GM08714 (cell line): ENCODE measurements around the gene ZNF846.

Experiments used
- H3K4me3 ChIP-seq: fragments of 200-500 bp; sonication (Bioruptor generic); 2 replicates; pipeline ENCODE4 v1.5.1; 2014; ENCODE audit warnings: mild to moderate bottlenecking, low read length, inconsistent platforms
- ZNF274 ChIP-seq: IDR thresholded peaks from 2 replicates; pipeline ENCODE4 v1.6.1; 2012; ENCODE audit warnings: mild to moderate bottlenecking, low read depth, low read length

The ZNF846 gene

DNA sequence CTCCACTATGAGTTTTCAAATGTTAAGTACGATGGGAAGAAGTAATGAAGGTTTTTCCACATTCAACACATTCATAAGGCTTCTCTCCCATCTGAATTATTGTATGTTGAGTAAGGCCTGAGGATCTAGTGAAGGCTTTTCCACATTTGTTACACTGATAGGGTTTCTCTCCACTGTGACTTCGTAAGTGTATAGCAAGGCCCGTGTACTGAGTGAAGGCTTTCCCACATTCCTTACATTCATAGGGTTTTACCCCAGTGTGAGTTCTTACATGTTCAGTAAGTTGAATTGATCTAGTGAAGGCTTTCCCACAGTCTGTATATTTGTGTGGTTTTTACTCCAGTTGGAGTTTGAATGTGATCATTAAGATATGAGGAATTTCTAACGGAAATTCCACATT, 44.4 kb downstream of the ZNF846 start:
- H3K4me3 ChIP-seq: no peak overlapping the region
- no peak for TF ChIP-seq ZNF274

DNA sequence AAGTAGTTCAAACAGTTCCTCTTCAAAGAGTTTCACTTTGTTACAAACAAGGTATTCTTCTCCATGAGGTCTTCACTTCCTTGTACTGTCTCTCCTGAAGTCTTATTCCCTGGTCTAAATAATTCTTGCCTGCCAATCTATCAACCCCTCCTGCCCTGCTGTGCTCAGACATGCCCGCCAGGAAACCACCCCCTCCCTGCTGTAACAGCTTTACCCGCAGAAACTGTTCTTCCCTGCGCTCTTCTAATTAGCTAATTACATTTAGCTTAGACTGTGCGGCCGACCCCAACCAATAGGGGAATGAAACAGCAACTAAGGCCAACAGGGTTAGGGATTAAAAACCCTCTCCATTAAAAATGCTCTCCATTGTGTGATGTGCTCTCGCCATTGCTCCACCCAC, 46.7 kb downstream of the ZNF846 start:
- no peak overlapping the region for H3K4me3 ChIP-seq
- no peak for TF ChIP-seq ZNF274

DNA sequence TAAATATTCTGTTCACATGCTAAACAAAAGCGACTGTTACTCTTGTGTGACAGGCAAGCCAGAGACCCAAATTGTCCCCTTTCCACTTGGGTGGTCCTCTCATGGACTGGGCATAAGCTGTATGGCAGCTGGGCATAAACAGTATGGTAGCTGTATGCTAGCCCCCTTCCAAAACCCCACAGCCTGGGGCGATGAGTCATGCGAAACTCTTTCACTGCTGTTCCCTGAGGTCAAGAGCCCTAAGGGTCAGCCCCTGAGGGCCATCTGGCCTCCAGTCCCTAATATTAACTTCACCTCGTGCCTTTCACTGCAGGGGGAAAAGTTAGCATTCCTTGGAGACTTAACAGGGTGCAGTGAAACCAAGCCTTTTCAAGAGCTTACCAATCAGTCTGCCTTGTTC, 48.0 kb downstream of the ZNF846 start:
- no peak overlapping the region for H3K4me3 ChIP-seq
- no peak for TF ChIP-seq ZNF274

DNA sequence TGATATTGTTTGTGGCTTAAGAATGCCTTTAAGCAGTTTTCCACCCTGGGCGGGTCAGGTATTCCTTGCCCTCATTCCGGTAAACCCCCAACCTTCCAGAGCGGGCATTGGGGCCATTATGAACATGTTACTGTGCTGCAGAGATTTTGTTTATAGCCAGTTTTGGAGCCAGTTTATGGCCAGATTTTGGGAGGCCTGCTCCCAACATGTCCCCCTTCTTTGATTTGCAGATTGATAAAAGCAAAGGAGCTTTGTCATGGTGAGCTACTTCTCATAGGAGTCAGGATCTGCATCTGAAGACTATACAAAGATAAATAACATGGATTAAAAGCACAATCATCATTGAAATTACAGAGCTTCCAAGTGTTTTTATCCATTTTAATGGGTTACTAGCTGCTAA, 56.7 kb downstream of the ZNF846 start:
- TF ChIP-seq ZNF274: no peak
- H3K4me3 ChIP-seq: no peak overlapping the region

DNA sequence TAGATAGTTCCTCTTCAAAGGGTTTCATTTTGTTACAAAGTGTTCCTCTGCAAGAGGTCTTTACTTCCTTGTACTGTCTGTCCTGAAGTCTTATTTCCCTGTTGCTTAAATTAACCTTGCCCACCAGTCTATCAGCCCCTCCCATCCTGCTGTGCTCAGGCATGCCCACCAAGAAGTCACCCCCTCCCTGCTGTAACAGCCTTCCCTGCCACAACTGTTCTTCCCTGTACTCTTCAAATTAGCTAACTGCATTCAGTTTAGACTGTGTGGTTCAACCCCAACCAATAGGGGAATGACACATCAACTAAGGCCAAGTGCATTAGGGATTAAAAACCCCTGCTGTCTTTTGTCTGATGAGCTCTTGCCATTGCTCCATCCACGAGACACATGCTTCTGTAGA, 59.2 kb downstream of the ZNF846 start:
- no peak overlapping the region for H3K4me3 ChIP-seq

DNA sequence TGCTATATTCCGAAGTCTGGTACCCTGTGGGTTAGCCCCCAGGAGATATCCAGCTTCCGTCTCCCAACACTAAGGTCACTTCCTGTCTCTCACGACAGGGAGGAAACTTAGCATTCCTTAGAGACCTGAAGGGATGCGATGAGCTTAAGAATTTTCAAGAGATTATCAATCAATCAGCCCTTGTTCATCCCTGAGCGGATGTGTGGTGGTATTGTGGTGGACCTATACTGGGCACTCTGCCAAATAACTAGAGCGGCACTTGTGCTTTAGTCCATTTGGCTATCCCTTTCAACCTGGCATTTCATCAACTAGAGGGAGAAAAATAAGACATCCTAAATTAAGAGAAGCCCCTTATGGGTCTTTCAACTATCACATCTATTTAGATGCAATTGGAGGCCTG, 62.7 kb downstream of the ZNF846 start:
- no peak for TF ChIP-seq ZNF274
- H3K4me3 ChIP-seq: no peak overlapping the region

More for the DNA sequence above, 59.2 kb downstream of the ZNF846 start:
- TF ChIP-seq ZNF274: no peak

DNA sequence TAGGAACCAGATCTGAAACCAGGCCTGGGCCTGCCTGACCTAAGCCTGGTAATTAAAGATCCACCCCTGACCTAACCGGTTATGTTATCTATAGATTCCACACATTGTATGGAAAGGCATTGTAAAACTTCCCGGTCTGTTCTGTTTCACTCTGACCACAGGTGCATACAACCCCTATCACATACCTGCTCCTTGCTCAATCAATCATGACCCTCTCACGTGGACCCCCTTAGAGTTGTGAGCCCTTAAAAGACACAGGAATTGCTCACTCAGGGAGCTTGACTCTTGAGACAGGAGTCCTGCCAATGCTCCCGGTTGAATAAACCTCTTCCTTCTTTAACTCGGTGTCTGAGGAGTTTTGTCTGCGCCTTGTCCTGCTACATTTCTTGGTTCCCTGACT, 66.4 kb downstream of the ZNF846 start:
- no peak for TF ChIP-seq ZNF274
- H3K4me3 ChIP-seq: no peak overlapping the region
